Panc1 (cell line): ENCODE measurements around the gene SLC10A7. TPM values are rescaled to one million over a fixed set of nuclear protein-coding genes. Genes with fewer than 3 reads are reported as not detected.

Experiments
- ATAC-seq: fragments of 200-7000 bp; cut with Tn5 transposase; 2 replicates; pipeline ENCODE4 v1.9.1; 2020; ENCODE audit warnings: mild to moderate bottlenecking, moderate library complexity
- BruUV-seq: library from RNA; stranded (reverse); fragments of 400-500 nt; replicated peaks from 2 replicates; lab custom pipeline; 2021; lab: Mats Ljungman, UMichigan
- CTCF ChIA-PET: fragments of 300-600 bp; sonication (Branson Sonifier 250); formaldehyde crosslinking; loops from one replicate; lab custom pipeline; 2022; ENCODE audit warnings: antibody characterized with exemption; lab: Charles Lee
- POLR2A ChIA-PET: fragments of 300-600 bp; sonication (Branson Sonifier 250); formaldehyde crosslinking; loops from one replicate; lab custom pipeline; 2022; ENCODE audit warnings: antibody characterized with exemption; lab: Charles Lee
- DNase-seq: peaks from one replicate; pipeline ENCODE4 v3.0.0-alpha.2; 2010; ENCODE audit warnings: low read depth, low spot score
- H3K27ac ChIP-seq: 2 replicates; pipeline ENCODE4 v1.5.1; 2011; ENCODE audit warnings: mild to moderate bottlenecking, low read length, inconsistent platforms
- H3K27me3 ChIP-seq: fragments of 200-500 bp; sonication (Bioruptor generic); 2 replicates; pipeline ENCODE4 v1.6.0; 2014; ENCODE audit warnings: low read length, inconsistent platforms; ENCODE audit not compliant: control insufficient read depth, insufficient read depth
- H3K36me3 ChIP-seq: fragments of 200-500 bp; sonication (Bioruptor generic); 2 replicates; pipeline ENCODE4 v1.5.1; 2014; ENCODE audit warnings: inconsistent platforms, mild to moderate bottlenecking, low read length, moderate library complexity; ENCODE audit not compliant: control insufficient read depth, insufficient read depth
- H3K4me1 ChIP-seq: 2 replicates; pipeline ENCODE4 v1.5.1; 2011; ENCODE audit warnings: inconsistent platforms, mild to moderate bottlenecking, low read length, moderate library complexity; ENCODE audit not compliant: control insufficient read depth, insufficient read depth
- H3K4me3 ChIP-seq, 2 experiments: 2 replicates each; pipeline ENCODE4 v1.5.1; 2011 to 2012; ENCODE audit warnings: low read depth in 2 of 2, low read length in 2 of 2, mild to moderate bottlenecking in 2 of 2, inconsistent platforms in 1 of 2, moderate library complexity in 1 of 2
- H3K9me3 ChIP-seq: fragments of 200-500 bp; sonication (Bioruptor generic); 2 replicates; pipeline ENCODE4 v1.5.1; 2014; ENCODE audit warnings: low read depth, mild to moderate bottlenecking, inconsistent platforms, low read length, moderate library complexity; ENCODE audit not compliant: control insufficient read depth, insufficient read depth
- CTCF ChIP-seq: fragments of 450-650 bp; IDR thresholded peaks from 2 replicates; pipeline ENCODE4 v1.5.1; 2017; ENCODE audit warnings: mild to moderate bottlenecking
- POLR2AphosphoS5 ChIP-seq: IDR thresholded peaks from 2 replicates; pipeline ENCODE4 v1.6.1; 2012; ENCODE audit warnings: mild to moderate bottlenecking, low read depth, low read length, moderate library complexity
- REST ChIP-seq, 2 experiments: IDR thresholded peaks; 2 replicates each; pipeline ENCODE4 v1.6.1; 2011 to 2012; ENCODE audit warnings: low read depth in 2 of 2, control low read depth in 1 of 2, low read length in 1 of 2, mild to moderate bottlenecking in 1 of 2, moderate library complexity in 1 of 2; ENCODE audit not compliant: insufficient read depth in 1 of 2
- SIN3A ChIP-seq: IDR thresholded peaks from 2 replicates; pipeline ENCODE4 v1.6.1; 2012; ENCODE audit warnings: low read depth, mild to moderate bottlenecking, low read length, moderate library complexity, borderline replicate concordance; ENCODE audit not compliant: insufficient read depth
- TCF7L2 ChIP-seq: IDR thresholded peaks from 2 replicates; pipeline ENCODE4 v1.6.1; 2011; ENCODE audit warnings: mild to moderate bottlenecking, low read depth, low read length, inconsistent platforms
- in situ Hi-C: cut with HindIII; loops from 2 replicates; pipeline ENCODE4 v1.10.0; 2016; ENCODE audit warnings: low sequenced_read_pairs, low pct_unique_long_range_greater_than_20kb
- intact Hi-C: fragments of 100-400 bp; cut with micrococcal nuclease; formaldehyde crosslinking; loops from one replicate; pipeline ENCODE4 v1.10.0; 2022; ENCODE audit not compliant: unreplicated experiment
- total RNA-seq: library from RNA; stranded (reverse); gene quantifications from one replicate; pipeline ENCODE4 v1.2.1, GENCODE V29; 2021; ENCODE audit not compliant: unreplicated experiment

SLC10A7 gene
- total RNA-seq, 1 experiment from 2014 or later, result 1.5 TPM

- TF ChIP-seq REST (IDR thresholded peaks at IDR 0.05; ENCODE audit: insufficient read depth in 1 of 2, low read depth in 2 of 2, low read length in 1 of 2) (no peak), POLR2AphosphoS5 (no peak), TCF7L2 (no peak), SIN3A (no peak), CTCF (no peak)
- H3K27ac ChIP-seq, result no peak overlapping the region
- ChIA-PET POLR2A (no interaction called here), CTCF (no interaction called here)
- H3K4me3 ChIP-seq, result no peak overlapping the region
- H3K4me1 ChIP-seq, result no peaks in the 10 kb centered on the region
- intact Hi-C loops (no loop called here), in situ Hi-C loops (no loop called here)
- no TSS peak for BruUV-seq
- H3K9me3 ChIP-seq, result no peaks in the 10 kb centered on the region
- no peak for ATAC-seq
- no peaks in the 10 kb centered on the region for H3K36me3 ChIP-seq
- no peaks in the 10 kb centered on the region for H3K27me3 ChIP-seq
- no peak for DNase-seq
Observed at GRCh38 chr4:146278986-146279385, 242.8 kb downstream of the SLC10A7 start.

GRCh38 chr4:146275370-146275769, 246.4 kb downstream of the SLC10A7 start:
- H3K27me3 ChIP-seq, result no peaks in the 10 kb centered on the region
- no peak overlapping the region for H3K4me3 ChIP-seq
- H3K9me3 ChIP-seq, result no peaks in the 10 kb centered on the region
- no peak overlapping the region for H3K27ac ChIP-seq
- ATAC-seq (no peak), DNase-seq (no peak)
- H3K36me3 ChIP-seq, result no peaks in the 10 kb centered on the region
- no peaks in the 10 kb centered on the region for H3K4me1 ChIP-seq
- no peak for TF ChIP-seq POLR2AphosphoS5
- TF ChIP-seq REST (IDR thresholded peaks at IDR 0.05; ENCODE audit: insufficient read depth in 1 of 2, low read depth in 2 of 2, low read length in 1 of 2), result no peak
- TF ChIP-seq TCF7L2, result no peak
- no peak for TF ChIP-seq CTCF
- no peak for TF ChIP-seq SIN3A
- intact Hi-C loops, result no loop called here
- ChIA-PET POLR2A (no interaction called here), CTCF (no interaction called here)
- in situ Hi-C loops, result no loop called here
- BruUV-seq, result no TSS peak
